ENCODE measurements around the gene BEND4.

The BEND4 gene

GRCh38 chr4:42101446-42101975, 50.9 kb downstream of the BEND4 start:
- DNase-seq, result no peak

GRCh38 chr4:42088386-42088785, 64.1 kb downstream of the BEND4 start:
- no peak for DNase-seq

GRCh38 chr4:42083816-42084215, 68.6 kb downstream of the BEND4 start:
- DNase-seq, result no peak

- DNase-seq, result no peak
Observed at GRCh38 chr4:42080306-42080705, 72.1 kb downstream of the BEND4 start.

- DNase-seq, result no peak
Observed at GRCh38 chr4:42078184-42078801, 74.2 kb downstream of the BEND4 start.

- no peak for DNase-seq
Observed at GRCh38 chr4:42074294-42074693, 78.2 kb downstream of the BEND4 start.

- DNase-seq, result no peak
Observed at GRCh38 chr4:42070463-42070862, 82.0 kb downstream of the BEND4 start.

- no peak for DNase-seq
Observed at GRCh38 chr4:42067264-42067663, 85.2 kb downstream of the BEND4 start.

GRCh38 chr4:42066402-42066801, 86.1 kb downstream of the BEND4 start:
- no peak for DNase-seq

Measured in activated CD4-positive, alpha-beta T cell treated with anti-CD3 and anti-CD28 coated beads for 4 hours (primary cell).